ENCODE results near the gene RELA. TPM values are rescaled to one million over a fixed set of nuclear protein-coding genes. Genes with fewer than 3 reads are reported as not detected.

The RELA gene
- total and polyA plus RNA-seq, 8 donors: 51.3 to 70.6 (median 58.8) TPM

DNA sequence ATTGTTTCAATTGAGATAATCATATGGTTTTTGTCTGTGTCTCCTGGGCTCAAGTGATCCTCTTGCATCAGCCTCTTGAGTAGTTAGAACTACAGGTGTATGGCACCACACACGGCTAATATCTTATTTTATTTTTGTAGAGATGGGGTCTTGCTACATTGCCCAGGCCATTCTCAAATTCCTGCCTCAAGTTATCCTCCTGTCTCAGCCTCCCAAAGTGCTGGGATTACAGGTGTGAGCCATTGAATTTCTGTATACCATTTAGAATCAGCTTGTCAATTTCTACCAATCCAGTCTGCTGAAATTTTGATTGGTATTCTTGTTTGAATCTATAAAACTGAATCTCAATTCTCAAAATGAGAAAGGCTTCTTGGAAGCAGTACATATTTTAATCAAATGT, 39.0 kb upstream of the RELA start:
- Histone ChIP-seq H3K27ac (no peak overlapping the region), H3K27me3 (peaks cover 0 to 3% of the 10 kb centered on the region in 2 donors), H3K4me3 (no peak overlapping the region), H3K9me3 (no peaks in the 10 kb centered on the region), H3K4me1 (peaks cover 0 to 4% of the 10 kb centered on the region in 2 donors), H3K36me3 (no peaks in the 10 kb centered on the region)
- no peak for TF ChIP-seq CTCF (IDR thresholded peaks at IDR 0.05)
- intact Hi-C loops (cut with DNase I): loop anchor here in 1 of 2 donors (10.0 kb wide), 1 partner anchor 77 kb away; no protein-coding TSS in a partner anchor
- ATAC-seq (no peak), DNase-seq (no peak)

DNA sequence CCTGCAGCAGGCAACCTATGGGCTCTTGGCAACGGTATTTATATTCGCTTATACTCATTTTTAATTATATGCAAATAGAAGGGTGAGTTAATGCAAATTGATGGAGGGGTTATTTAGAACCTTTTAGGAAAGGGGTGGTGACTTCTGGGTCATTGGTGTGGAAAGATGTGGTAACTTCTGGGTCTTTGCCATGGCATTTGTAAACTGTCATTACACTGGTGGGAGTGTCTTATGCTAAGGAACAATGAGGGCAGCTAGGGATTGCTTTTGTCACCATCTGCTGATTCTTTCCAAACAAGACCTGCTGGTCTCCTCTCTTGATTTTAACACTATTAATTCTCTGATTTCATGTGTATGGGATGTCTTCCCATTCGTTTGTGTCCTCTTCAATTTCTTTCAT, 37.7 kb upstream of the RELA start:
- no peak overlapping the region for H3K27ac ChIP-seq
- ATAC-seq (no peak), DNase-seq (no peak)
- H3K9me3 ChIP-seq: no peaks in the 10 kb centered on the region
- intact Hi-C loops (cut with DNase I): loop anchor here in 1 of 2 donors (10.0 kb wide), 1 partner anchor 76 kb away; no protein-coding TSS in a partner anchor
- H3K36me3 ChIP-seq: no peaks in the 10 kb centered on the region
- no peak overlapping the region for H3K4me3 ChIP-seq
- no peak for TF ChIP-seq CTCF (IDR thresholded peaks at IDR 0.05)
- H3K27me3 ChIP-seq: peaks cover 0 to 3% of the 10 kb centered on the region in 2 donors
- H3K4me1 ChIP-seq: peaks cover 0 to 4% of the 10 kb centered on the region in 2 donors

DNA sequence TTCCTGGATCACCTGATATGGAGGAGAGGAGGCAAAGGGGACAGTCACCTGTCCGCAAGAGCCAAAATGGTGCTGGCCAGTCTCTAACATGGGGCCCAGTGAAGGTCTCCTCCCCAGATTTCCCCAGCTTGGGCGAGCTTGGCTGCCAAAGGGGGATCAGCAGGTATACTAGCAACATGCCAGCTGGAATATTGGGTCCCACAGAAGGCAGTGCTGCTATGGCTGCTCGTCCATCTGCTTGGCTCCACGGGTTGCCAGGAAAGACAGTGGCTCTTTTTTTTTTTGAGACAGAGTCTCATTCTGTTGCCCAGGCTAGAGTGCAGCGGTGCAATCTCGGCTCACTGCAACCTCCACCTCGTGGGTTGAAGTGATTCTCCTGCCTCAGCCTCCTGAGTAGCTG, 36.6 kb upstream of the RELA start:
- ATAC-seq (no peak), DNase-seq (no peak)
- TF ChIP-seq CTCF (IDR thresholded peaks at IDR 0.05): no peak
- Histone ChIP-seq H3K27ac (no peak overlapping the region), H3K27me3 (peaks cover 0 to 3% of the 10 kb centered on the region in 2 donors), H3K36me3 (no peaks in the 10 kb centered on the region), H3K4me1 (peaks cover 0 to 6% of the 10 kb centered on the region in 2 donors), H3K4me3 (no peak overlapping the region), H3K9me3 (no peaks in the 10 kb centered on the region)
- intact Hi-C loops (cut with DNase I): no loop called here

- DNase-seq (peak in 1 of 4 donors; percentile 24), ATAC-seq (peak; percentile 41)
- no peak for TF ChIP-seq CTCF (IDR thresholded peaks at IDR 0.05)
- no peaks in the 10 kb centered on the region for H3K36me3 ChIP-seq
- no peaks in the 10 kb centered on the region for H3K9me3 ChIP-seq
- H3K27me3 ChIP-seq: no peaks in the 10 kb centered on the region
- H3K4me3 ChIP-seq: no peak overlapping the region
- H3K27ac ChIP-seq: peak overlapping the region in 1 of 2 donors; percentile 50
- intact Hi-C loops (cut with DNase I): no loop called here
- H3K4me1 ChIP-seq: peaks cover 0 to 6% of the 10 kb centered on the region in 2 donors
Observed at GRCh38 chr11:65698205-65698604, 35.5 kb upstream of the RELA start.

GRCh38 chr11:65696802-65697552, 34.3 kb upstream of the RELA start:
- DNase-seq (no peak), ATAC-seq (no peak)
- no peak for TF ChIP-seq CTCF (IDR thresholded peaks at IDR 0.05)
- H3K4me1 ChIP-seq: peaks cover 0 to 6% of the 10 kb centered on the region in 2 donors
- intact Hi-C loops (cut with DNase I): no loop called here
- H3K36me3 ChIP-seq: no peaks in the 10 kb centered on the region
- no peak overlapping the region for H3K4me3 ChIP-seq
- no peaks in the 10 kb centered on the region for H3K9me3 ChIP-seq
- peak overlapping the region in 1 of 2 donors; percentile 57 for H3K27ac ChIP-seq
- no peaks in the 10 kb centered on the region for H3K27me3 ChIP-seq

All from left lung (tissue), 10 donors.